HEK293 (cell line): Measurements from ENCODE around the gene ASPDH.

Experiments used
- CTCF ChIA-PET: fragments of 350-600 bp; formaldehyde crosslinking; extraction: SDS; loops from one replicate; lab custom pipeline; 2021; ENCODE audit warnings: antibody characterized with exemption; lab: Yijun Ruan, JAX
- POLR2A ChIA-PET: fragments of 300-600 bp; formaldehyde crosslinking; extraction: SDS; loops from one replicate; lab custom pipeline; 2020; ENCODE audit warnings: antibody characterized with exemption, inconsistent platforms; lab: Yijun Ruan, JAX
- H3K27ac ChIP-seq: fragments of 200-500 bp; sonication (Bioruptor generic); 2 replicates; pipeline ENCODE4 v1.5.1; 2014; ENCODE audit warnings: low read depth, low read length, control low read depth, inconsistent platforms; ENCODE audit errors: extremely low read depth
- H3K36me3 ChIP-seq, 2 experiments: fragments of 200-500 bp in 1 of 2; sonication (Bioruptor generic) in 1 of 2; 1 replicate in 1 of 2; 2 replicates in 1 of 2; pipeline ENCODE4 v1.5.1; 2014 to 2017; ENCODE audit warnings: inconsistent platforms in 2 of 2, low read length in 2 of 2; ENCODE audit not compliant: control insufficient read depth in 2 of 2, insufficient read depth in 1 of 2
- H3K4me1 ChIP-seq: fragments of 200-500 bp; sonication (Bioruptor generic); 2 replicates; pipeline ENCODE4 v1.5.1; 2014; ENCODE audit warnings: mild to moderate bottlenecking, low read length, inconsistent platforms; ENCODE audit not compliant: control insufficient read depth, insufficient read depth
- H3K4me3 ChIP-seq: 2 replicates; pipeline ENCODE4 v1.5.1; 2011; ENCODE audit warnings: low read depth, mild to moderate bottlenecking, control low read depth, low read length, moderate library complexity
- H3K9me3 ChIP-seq: fragments of 200-500 bp; sonication (Bioruptor generic); 2 replicates; pipeline ENCODE4 v1.5.1; 2014; ENCODE audit warnings: low read depth, low read length, inconsistent platforms; ENCODE audit not compliant: control insufficient read depth, insufficient read depth
- EGR2 ChIP-seq: fragments of 450-650 bp; formaldehyde crosslinking; IDR thresholded peaks from 2 replicates; pipeline ENCODE4 v1.5.1; 2016; ENCODE audit warnings: low read depth, missing biosample characterization, missing genetic modification characterization
- GFI1B ChIP-seq: fragments of 450-650 bp; formaldehyde crosslinking; IDR thresholded peaks from 2 replicates; pipeline ENCODE4 v1.5.1; 2016; ENCODE audit warnings: missing biosample characterization, missing genetic modification characterization
- HOXC10 ChIP-seq: sonication (generic); formaldehyde crosslinking; IDR thresholded peaks from 2 replicates; pipeline ENCODE4 v1.8.1; 2023; ENCODE audit warnings: mild to moderate bottlenecking, missing genetic modification reagents
- KLF16 ChIP-seq: fragments of 450-650 bp; formaldehyde crosslinking; IDR thresholded peaks from 2 replicates; pipeline ENCODE4 v1.5.1; 2017; ENCODE audit warnings: missing biosample characterization, missing genetic modification characterization
- OSR2 ChIP-seq: fragments of 450-650 bp; formaldehyde crosslinking; IDR thresholded peaks from 2 replicates; pipeline ENCODE4 v1.5.1; 2016; ENCODE audit warnings: missing biosample characterization, missing genetic modification characterization
- SP7 ChIP-seq: fragments of 450-650 bp; formaldehyde crosslinking; IDR thresholded peaks from 2 replicates; pipeline ENCODE4 v1.5.1; 2016; ENCODE audit warnings: missing biosample characterization, missing genetic modification characterization
- TRIM28 ChIP-seq: IDR thresholded peaks from 2 replicates; pipeline ENCODE4 v1.6.1; 2011; ENCODE audit warnings: low read length, control low read depth, borderline replicate concordance
- ZFHX2 ChIP-seq: fragments of 450-650 bp; formaldehyde crosslinking; conservative IDR thresholded peaks from 2 replicates; pipeline ENCODE4 v1.5.1; 2016; ENCODE audit warnings: missing biosample characterization, missing genetic modification characterization
- ZNF155 ChIP-seq: fragments of 450-650 bp; formaldehyde crosslinking; IDR thresholded peaks from 2 replicates; pipeline ENCODE4 v1.5.1; 2016; ENCODE audit warnings: missing biosample characterization, missing genetic modification characterization
- ZNF157 ChIP-seq: fragments of 450-650 bp; formaldehyde crosslinking; IDR thresholded peaks from 2 replicates; pipeline ENCODE4 v1.5.1; 2016; ENCODE audit warnings: missing biosample characterization, missing genetic modification characterization
- ZNF18 ChIP-seq: fragments of 450-650 bp; formaldehyde crosslinking; IDR thresholded peaks from 2 replicates; pipeline ENCODE4 v1.5.1; 2016; ENCODE audit warnings: missing biosample characterization, missing genetic modification characterization
- ZNF184 ChIP-seq: fragments of 450-650 bp; IDR thresholded peaks from 2 replicates; pipeline ENCODE4 v1.5.1; 2018; ENCODE audit warnings: missing biosample characterization, mild to moderate bottlenecking, missing genetic modification characterization
- ZNF274 ChIP-seq, 2 experiments: fragments of 200-500 bp in 1 of 2; fragments of 450-650 bp in 1 of 2; sonication (Bioruptor generic) in 1 of 2; formaldehyde crosslinking in 1 of 2; IDR thresholded peaks; 2 replicates each; pipeline versions ENCODE4 v1.5.1 to v1.6.1; 2014 to 2016; ENCODE audit warnings: borderline replicate concordance in 1 of 2, inconsistent platforms in 1 of 2, low read length in 1 of 2, missing biosample characterization in 1 of 2, missing genetic modification characterization in 1 of 2
- ZNF341 ChIP-seq: fragments of 450-650 bp; formaldehyde crosslinking; IDR thresholded peaks from 2 replicates; pipeline ENCODE4; 2016; ENCODE audit warnings: low read depth, missing biosample characterization, missing genetic modification characterization
- ZNF354C ChIP-seq: fragments of 450-650 bp; formaldehyde crosslinking; IDR thresholded peaks from 2 replicates; pipeline ENCODE4 v1.5.1; 2016; ENCODE audit warnings: missing biosample characterization, missing genetic modification characterization, low read depth, borderline replicate concordance
- ZNF555 ChIP-seq: fragments of 450-650 bp; formaldehyde crosslinking; conservative IDR thresholded peaks from 2 replicates; pipeline ENCODE4 v1.5.1; 2017; ENCODE audit warnings: missing biosample characterization, mild to moderate bottlenecking, missing genetic modification characterization, inconsistent platforms
- ZNF585B ChIP-seq: fragments of 450-650 bp; formaldehyde crosslinking; IDR thresholded peaks from 2 replicates; pipeline ENCODE4 v1.5.1; 2016; ENCODE audit warnings: missing biosample characterization, missing genetic modification characterization
- ZNF624 ChIP-seq: fragments of 450-650 bp; formaldehyde crosslinking; IDR thresholded peaks from 2 replicates; pipeline ENCODE4 v1.5.1; 2017; ENCODE audit warnings: missing biosample characterization, missing genetic modification characterization
- ZNF654 ChIP-seq: fragments of 450-650 bp; formaldehyde crosslinking; IDR thresholded peaks from 2 replicates; pipeline ENCODE4 v1.5.1; 2016; ENCODE audit warnings: low read depth, missing biosample characterization, missing genetic modification characterization
- ZNF768 ChIP-seq: fragments of 450-650 bp; formaldehyde crosslinking; IDR thresholded peaks from 2 replicates; pipeline ENCODE4 v1.5.1; 2018; ENCODE audit warnings: missing biosample characterization, mild to moderate bottlenecking, missing genetic modification characterization
- ZNF785 ChIP-seq: fragments of 450-650 bp; formaldehyde crosslinking; IDR thresholded peaks from 2 replicates; pipeline ENCODE4 v1.5.1; 2016; ENCODE audit warnings: missing biosample characterization, missing genetic modification characterization
- ZNF843 ChIP-seq: fragments of 450-650 bp; formaldehyde crosslinking; IDR thresholded peaks from 2 replicates; pipeline ENCODE4 v1.5.1; 2016; ENCODE audit warnings: missing biosample characterization, missing genetic modification characterization
- TF ChIP-seq, protein P1 (sequence below): fragments of 450-650 bp; formaldehyde crosslinking; IDR thresholded peaks from 2 replicates; pipeline ENCODE4 v1.5.1; 2017; ENCODE audit warnings: missing biosample characterization, missing genetic modification characterization
- TF ChIP-seq, protein P2 (sequence below): fragments of 450-650 bp; formaldehyde crosslinking; IDR thresholded peaks from 2 replicates; pipeline ENCODE4 v1.5.1; 2016; ENCODE audit warnings: missing biosample characterization, missing genetic modification characterization
- TF ChIP-seq, protein P3 (sequence below): fragments of 450-650 bp; formaldehyde crosslinking; IDR thresholded peaks from 2 replicates; pipeline ENCODE4 v1.5.1; 2016; ENCODE audit warnings: missing biosample characterization, missing genetic modification characterization, borderline replicate concordance

Gene ASPDH

GRCh38 chr19:50558449-50558848, 44.7 kb upstream of the ASPDH start (continued):
- TF ChIP-seq, protein P1, sequence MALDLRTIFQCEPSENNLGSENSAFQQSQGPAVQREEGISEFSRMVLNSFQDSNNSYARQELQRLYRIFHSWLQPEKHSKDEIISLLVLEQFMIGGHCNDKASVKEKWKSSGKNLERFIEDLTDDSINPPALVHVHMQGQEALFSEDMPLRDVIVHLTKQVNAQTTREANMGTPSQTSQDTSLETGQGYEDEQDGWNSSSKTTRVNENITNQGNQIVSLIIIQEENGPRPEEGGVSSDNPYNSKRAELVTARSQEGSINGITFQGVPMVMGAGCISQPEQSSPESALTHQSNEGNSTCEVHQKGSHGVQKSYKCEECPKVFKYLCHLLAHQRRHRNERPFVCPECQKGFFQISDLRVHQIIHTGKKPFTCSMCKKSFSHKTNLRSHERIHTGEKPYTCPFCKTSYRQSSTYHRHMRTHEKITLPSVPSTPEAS (tag by site-specific recombination): no peak
- no peak for TF ChIP-seq ZNF155 (tag by site-specific recombination)
- no peak for TF ChIP-seq SP7 (tag by site-specific recombination)

DNA sequence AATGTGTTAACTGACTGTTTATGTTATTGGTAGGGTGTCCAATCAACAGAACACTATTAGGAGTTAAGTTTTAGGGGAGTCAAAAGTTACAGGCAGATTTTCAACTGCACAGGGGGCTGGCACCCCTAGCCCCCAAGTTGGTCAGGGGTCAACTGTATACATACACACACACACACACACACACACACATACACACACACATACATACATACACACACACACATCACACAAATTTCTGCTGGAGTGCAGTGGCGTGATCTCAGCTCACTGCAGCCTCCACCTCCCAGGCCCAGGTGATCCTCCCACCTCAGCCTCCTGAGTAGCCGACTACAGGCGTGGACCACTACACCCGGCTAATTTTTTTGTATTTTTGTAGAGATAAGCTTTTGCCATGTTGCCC, 44.3 kb upstream of the ASPDH start:
- H3K4me3 ChIP-seq: no peak overlapping the region
- H3K27ac ChIP-seq: no peak overlapping the region
- H3K4me1 ChIP-seq: peaks cover 4% of the 10 kb centered on the region; the same call in 1 of the 2 replicates
- POLR2A ChIA-PET: no interaction called here
- no peak for TF ChIP-seq OSR2 (tag by site-specific recombination)
- TF ChIP-seq, protein P1 (tag by site-specific recombination): peak; percentile 93
- TF ChIP-seq ZNF654 (tag by site-specific recombination): no peak
- CTCF ChIA-PET: interaction anchor here (0.9 to 12.9 kb wide), 8 partner anchors 15 to 365 kb away, joined by 3 to 210 read pairs (median 6); no protein-coding TSS in a partner anchor
- H3K36me3 ChIP-seq: no peaks in the 10 kb centered on the region; a peak in 1 of 3 replicates
- H3K9me3 ChIP-seq: no peaks in the 10 kb centered on the region

- peak overlapping the region; percentile 42 for H3K4me3 ChIP-seq
- TF ChIP-seq ZNF785 (tag by site-specific recombination) (no peak), ZNF18 (no peak), ZNF843 (tag by site-specific recombination) (no peak), GFI1B (tag by site-specific recombination) (no peak), ZNF585B (tag by site-specific recombination) (no peak), KLF16 (tag by site-specific recombination) (no peak), ZNF157 (tag by site-specific recombination) (no peak), EGR2 (tag by site-specific recombination) (peak; percentile 89), HOXC10 (no peak), ZNF555 (no peak), ZNF184 (tag by site-specific recombination) (no peak), TRIM28 (no peak), ZNF354C (tag by site-specific recombination) (no peak), ZFHX2 (peak; percentile 95), ZNF274 (IDR thresholded peaks at IDR 0.05; ENCODE audit: low read length) (no peak), ZNF274 (tag by site-specific recombination; IDR thresholded peaks at IDR 0.05; ENCODE audit: borderline replicate concordance) (no peak), ZNF624 (tag by site-specific recombination) (no peak), ZNF768 (tag by site-specific recombination) (0 out of 2 replicates have a peak, but pooled peaks have one; percentile 70), ZNF341 (tag by site-specific recombination) (peak; percentile 83)
- TF ChIP-seq, protein P2, sequence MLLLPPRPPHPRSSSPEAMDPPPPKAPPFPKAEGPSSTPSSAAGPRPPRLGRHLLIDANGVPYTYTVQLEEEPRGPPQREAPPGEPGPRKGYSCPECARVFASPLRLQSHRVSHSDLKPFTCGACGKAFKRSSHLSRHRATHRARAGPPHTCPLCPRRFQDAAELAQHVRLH (tag by site-specific recombination): no peak
- TF ChIP-seq, protein P3, sequence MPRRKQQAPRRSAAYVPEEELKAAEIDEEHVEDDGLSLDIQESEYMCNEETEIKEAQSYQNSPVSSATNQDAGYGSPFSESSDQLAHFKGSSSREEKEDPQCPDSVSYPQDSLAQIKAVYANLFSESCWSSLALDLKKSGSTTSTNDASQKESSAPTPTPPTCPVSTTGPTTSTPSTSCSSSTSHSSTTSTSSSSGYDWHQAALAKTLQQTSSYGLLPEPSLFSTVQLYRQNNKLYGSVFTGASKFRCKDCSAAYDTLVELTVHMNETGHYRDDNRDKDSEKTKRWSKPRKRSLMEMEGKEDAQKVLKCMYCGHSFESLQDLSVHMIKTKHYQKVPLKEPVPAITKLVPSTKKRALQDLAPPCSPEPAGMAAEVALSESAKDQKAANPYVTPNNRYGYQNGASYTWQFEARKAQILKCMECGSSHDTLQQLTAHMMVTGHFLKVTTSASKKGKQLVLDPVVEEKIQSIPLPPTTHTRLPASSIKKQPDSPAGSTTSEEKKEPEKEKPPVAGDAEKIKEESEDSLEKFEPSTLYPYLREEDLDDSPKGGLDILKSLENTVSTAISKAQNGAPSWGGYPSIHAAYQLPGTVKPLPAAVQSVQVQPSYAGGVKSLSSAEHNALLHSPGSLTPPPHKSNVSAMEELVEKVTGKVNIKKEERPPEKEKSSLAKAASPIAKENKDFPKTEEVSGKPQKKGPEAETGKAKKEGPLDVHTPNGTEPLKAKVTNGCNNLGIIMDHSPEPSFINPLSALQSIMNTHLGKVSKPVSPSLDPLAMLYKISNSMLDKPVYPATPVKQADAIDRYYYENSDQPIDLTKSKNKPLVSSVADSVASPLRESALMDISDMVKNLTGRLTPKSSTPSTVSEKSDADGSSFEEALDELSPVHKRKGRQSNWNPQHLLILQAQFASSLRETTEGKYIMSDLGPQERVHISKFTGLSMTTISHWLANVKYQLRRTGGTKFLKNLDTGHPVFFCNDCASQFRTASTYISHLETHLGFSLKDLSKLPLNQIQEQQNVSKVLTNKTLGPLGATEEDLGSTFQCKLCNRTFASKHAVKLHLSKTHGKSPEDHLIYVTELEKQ: no peak
Observed at GRCh38 chr19:50557009-50557613, 43.4 kb upstream of the ASPDH start.

More at GRCh38 chr19:50557009-50557613, 43.4 kb upstream of the ASPDH start:
- CTCF ChIA-PET: interaction anchor here (0.6 to 12.9 kb wide), 30 partner anchors 10 to 365 kb away, joined by 3 to 210 read pairs (median 6); partner anchors contain the start of gene GPR32
- no peak overlapping the region for H3K27ac ChIP-seq
- no peaks in the 10 kb centered on the region for H3K9me3 ChIP-seq
- no peaks in the 10 kb centered on the region; a peak in 1 of 3 replicates for H3K36me3 ChIP-seq
- POLR2A ChIA-PET: interaction anchor here (0.6 to 2.1 kb wide), 5 partner anchors 9 to 238 kb away, joined by 3 to 7 read pairs (median 5); no protein-coding TSS in a partner anchor
- H3K4me1 ChIP-seq: peaks cover 4% of the 10 kb centered on the region; the same call in 1 of the 2 replicates
